HG02798 (cell line): Measurements from ENCODE around the gene RGL2.
"Not testable (repeated sequence)": the region's sequence is repeated elsewhere in the genome, so short reads cannot be mapped to it uniquely, and the experiment has no call there.

Experiments
- ATAC-seq: cut with Tn5 transposase; IDR thresholded peaks from one replicate; pipeline ENCODE4 v1.9.1; 2021; ENCODE audit warnings: mild to moderate bottlenecking; ENCODE audit not compliant: unreplicated experiment, poor library complexity

The RGL2 gene

GRCh38 chr6:33298773-33299236, at the start of gene RGL2:
Gene RGL2, minus strand, starts transcription at chr6:33298942. Its CDS starts 332 bp downstream, at chr6:33298610.
- ATAC-seq = peak; percentile 31

- ATAC-seq = no peak
Measured at GRCh38 chr6:33347816-33348215, 49.1 kb upstream of the RGL2 start.

DNA sequence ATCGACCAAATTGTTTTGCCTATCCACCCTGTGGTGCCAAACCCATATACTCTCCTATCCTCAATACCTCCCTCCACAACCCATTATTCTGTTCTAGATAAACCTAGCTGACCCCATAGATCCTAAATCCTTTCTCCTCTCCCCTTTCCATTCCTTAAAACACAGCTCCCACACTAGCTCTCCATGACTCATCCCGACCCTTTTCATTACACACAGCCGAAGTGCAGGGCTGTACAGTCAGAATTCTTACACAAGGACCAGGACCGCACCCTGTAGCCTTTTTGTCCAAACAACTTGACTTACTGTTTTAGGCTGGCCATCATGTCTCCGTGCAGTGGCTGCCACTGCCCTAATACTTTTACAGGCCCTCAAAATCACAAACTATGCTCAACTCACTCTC, 48.2 kb upstream of the RGL2 start:
- not testable (repeated sequence) for ATAC-seq

DNA sequence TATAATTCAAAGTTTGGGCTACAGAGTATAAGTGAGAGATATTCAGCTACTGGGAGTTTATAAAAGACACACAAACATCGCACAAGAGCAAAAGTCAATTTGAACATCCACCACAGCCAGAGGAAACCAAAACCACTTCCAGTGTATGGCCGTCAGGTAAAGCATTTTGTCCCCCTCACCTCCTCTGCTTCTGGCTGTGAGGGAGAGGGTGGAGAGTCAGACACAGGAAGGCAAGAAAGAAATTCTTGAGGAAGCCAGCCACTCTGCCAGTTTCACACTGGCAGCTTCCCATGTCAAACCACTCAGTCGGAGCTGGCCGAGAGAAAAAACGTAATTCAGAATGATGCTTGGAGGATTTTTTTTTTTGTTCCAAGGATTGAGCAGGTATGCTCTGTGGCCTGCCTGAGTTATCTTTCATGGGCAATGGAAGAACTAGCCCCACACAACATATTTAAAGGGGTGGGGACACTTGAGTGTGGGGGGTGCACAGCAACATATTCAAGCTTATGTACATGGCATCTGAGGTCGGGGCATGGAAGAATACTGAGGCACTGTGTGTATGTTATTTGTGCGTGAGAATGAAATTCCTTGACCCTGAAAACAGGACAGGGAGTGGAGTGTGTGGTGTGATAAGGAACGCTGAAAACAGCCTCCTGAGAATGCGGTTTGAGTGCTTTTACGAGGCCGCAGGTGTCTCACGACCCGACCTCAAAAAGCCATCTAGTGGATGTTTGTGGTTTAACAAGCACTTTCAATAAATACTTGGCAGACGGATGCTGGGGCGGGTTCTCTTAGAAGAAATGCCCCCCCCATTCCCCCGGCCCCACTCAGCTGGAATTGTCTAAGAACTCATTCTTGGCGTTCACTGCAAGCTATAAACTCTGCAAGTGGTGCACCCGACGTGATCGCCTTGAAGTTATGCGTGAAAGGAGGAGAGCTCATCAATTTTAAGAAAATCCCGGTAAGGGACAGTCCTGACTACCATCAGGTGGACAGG, 46.3 kb upstream of the RGL2 start:
- ATAC-seq = no peak

DNA sequence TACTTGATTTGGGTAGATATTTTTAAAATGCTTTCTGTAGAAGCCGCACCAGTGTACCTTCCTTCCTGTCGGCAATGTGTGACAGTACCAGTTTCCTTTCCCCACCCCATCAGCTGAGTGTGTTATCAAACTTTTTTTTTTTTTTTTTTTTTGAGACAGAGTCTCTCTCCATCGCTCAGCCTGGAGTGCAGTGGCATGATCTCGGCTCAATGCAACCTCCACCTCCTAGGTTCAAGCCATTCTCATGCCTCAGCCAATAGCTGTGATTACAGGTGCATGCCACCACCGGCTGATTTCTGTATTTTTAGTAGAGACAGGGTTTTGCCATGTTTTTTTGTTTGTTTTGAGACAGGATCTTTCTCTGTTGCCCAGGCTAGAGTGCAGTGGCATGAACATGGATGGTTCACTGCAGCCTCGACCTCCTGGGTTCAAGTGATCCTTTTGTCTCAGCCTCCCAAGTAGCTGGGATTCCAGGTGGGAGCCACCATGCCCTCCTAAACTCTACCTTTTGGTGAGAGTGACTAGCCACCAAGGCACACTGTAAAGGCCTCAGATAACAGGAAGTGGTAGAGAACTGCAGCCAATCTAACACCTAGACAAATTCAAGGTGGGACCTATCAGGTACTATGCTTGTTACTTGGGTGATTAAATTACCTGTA, 45.3 kb upstream of the RGL2 start:
- ATAC-seq = no peak

- ATAC-seq = not testable (repeated sequence)
Measured at GRCh38 chr6:33343606-33343952, 44.8 kb upstream of the RGL2 start.

DNA sequence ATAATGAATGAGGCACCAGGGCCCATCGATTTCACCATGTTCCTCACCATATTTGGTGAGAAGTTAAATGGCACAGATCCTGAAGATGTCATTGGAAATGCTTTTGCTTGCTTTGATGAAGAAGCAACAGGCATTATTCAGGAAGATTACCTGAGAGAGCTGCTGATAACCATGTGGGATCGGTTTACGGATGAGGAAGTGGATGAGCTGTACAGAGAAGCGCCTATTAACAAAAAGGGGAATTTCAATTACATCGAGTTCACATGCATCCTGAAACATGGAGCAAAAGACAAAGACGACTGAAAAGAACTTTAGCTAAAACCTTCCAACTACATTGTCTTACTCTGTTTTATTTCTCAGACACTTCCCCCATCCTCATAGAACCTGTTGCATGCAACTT, 40.5 kb upstream of the RGL2 start:
- ATAC-seq = no peak

DNA sequence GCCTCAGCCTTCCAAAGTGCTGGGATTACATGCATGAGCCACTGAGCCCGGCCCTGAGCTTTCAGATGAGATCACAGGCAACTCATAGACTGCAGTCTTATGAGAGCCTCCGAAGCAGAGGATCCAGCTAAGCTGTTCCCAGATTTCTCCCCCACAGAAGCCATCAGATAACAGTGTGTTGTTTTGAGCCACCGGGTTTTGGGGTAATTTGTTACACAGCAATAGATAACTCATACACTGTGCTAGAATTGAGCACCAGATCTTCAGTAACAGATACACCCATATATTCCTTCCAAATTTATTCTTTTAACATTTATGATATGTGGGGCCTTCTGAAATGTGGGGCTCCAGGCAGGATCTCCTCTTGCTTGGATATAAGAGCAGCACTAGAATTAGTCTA, 37.8 kb upstream of the RGL2 start:
- ATAC-seq = no peak

GRCh38 chr6:33335916-33336315, 37.2 kb upstream of the RGL2 start:
- no peak for ATAC-seq

- ATAC-seq = no peak
Measured at GRCh38 chr6:33333666-33334065, 34.9 kb upstream of the RGL2 start.

- ATAC-seq = no peak
Measured at GRCh38 chr6:33330736-33331135, 32.0 kb upstream of the RGL2 start.

GRCh38 chr6:33329058-33329457, 30.3 kb upstream of the RGL2 start:
- ATAC-seq = no peak

- no peak for ATAC-seq
Measured at GRCh38 chr6:33324125-33324524, 25.4 kb upstream of the RGL2 start.

DNA sequence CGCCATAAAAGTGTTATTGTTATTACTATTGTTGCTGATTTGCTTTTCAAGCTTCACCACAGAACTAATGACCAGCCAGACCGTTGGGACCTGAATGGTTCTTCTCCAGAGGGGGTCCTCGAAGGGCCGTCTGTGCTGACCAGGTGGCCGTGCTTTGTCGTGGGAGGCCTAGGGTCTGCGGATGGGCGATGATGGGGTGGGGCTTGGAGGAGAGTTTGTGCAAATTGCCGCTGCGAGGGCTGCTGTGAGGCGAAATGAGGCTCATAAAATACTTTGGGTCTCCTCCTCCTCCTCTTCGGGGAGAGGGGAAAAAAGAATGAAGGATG, 24.8 kb upstream of the RGL2 start:
- no peak for ATAC-seq

DNA sequence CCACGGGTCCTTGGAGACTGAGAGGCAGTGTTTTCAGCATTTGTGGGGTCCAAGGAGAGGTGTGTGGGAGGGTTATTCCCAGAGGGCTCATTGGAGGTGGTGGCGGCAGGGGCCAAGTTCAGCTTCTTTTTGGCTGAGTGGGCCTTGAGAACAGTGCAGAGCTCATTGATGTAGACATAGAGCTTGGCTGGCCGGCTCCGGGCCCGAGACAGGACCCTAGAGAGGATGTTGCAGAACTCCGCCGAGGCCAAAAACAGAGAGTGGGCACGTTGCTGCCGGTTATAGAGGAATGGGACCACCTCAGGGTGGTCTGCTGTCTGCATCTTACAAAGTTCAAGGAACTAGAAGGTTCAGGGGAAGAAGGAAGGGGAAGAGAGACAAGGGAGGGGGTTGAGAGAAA, 22.5 kb upstream of the RGL2 start:
- no peak for ATAC-seq

- ATAC-seq = no peak
Measured at GRCh38 chr6:33320315-33321181, 21.8 kb upstream of the RGL2 start.

- no peak for ATAC-seq
Measured at GRCh38 chr6:33319939-33320314, 21.2 kb upstream of the RGL2 start.

DNA sequence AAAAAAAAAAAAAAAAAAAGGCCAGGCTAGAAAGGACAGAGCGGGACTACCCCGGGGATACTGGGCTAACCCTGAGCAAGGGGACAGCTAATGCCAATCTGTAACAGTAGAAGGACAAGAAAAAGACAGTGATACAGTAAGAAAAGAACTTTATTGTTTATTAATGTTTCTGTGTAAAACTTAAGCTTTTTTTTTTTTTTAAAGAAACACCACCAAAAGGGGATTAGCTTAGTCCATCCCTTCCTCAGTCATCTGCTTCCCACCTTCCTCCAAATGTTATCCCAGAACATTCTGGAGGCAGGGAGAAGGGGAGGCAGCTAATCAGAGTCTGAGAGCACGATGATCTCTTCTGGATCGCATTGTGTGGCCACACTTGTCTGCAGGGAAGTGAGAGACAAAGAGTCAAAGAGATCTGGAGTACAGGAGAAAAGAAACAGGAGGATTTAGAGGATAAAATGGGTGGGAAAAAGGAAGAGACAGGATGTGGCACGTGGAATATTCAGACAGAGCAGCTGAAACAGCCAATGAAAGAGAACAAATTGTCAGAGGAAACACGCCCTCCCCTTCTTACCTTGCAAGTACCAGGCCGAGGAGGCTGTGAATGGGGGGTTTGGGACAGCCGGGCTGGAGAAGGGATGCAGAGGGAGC, 19.8 kb upstream of the RGL2 start:
- ATAC-seq = no peak

DNA sequence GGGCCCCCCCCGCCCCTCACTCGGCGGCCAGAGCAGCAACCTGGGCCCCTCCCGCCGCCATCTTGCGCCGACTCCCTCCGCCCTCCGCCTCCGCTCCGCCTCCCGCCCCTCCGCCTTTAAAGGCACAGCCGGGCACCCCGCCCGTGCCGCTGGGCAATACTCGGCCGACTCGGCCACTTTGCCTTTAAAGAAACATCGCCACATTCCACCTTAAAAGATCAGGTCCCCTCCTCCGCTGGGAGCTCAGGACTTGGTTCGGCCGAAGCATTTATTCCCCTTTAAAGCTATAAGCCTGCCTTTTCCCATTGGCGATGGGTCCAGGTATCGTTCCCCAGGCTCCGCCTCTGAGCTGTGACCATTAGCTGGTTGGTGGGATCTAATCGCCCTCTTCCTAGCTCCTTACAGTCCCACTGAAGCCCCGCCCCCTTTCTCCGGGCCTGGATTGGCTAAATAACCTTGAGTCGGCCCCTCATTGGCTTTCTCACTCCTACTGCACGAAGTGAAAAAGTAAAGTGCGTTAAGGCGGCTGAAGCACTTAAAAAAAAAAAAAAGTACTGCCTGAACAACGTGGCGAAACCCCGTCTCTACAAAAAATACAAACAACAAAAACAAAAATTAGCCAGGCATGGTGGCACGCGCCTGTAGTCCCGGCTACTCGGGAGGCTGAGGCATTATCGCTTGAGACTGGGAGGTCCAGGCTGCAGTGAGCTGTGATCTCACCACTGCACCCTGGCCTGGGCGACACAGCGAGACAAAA, 19.1 kb upstream of the RGL2 start, which contains the start of gene ZBTB22:
TSS of gene ZBTB22 (minus strand) at position 76 of the 757 bp plus-strand sequence. CDS start 828 bp downstream, outside the sequence.
- peak; percentile 65 for ATAC-seq

- no peak for ATAC-seq
Measured at GRCh38 chr6:33317419-33317668, 18.6 kb upstream of the RGL2 start.
